Heart left ventricle (tissue), 16 donors: ENCODE data around the gene FYN. TPM values are rescaled to one million over a fixed set of nuclear protein-coding genes. Genes with fewer than 3 reads are reported as not detected.
A peak's percentile ranks its signal among the peaks of the same experiment; 100 is the strongest.

Experiments
- ATAC-seq, 4 donors: fragments of 200-7000 bp; cut with Tn5 transposase; one replicate each; pipeline ENCODE4 v1.9.1; 2020 to 2022; ENCODE audit warnings: moderate library complexity in 4 of 4, mild to moderate bottlenecking in 3 of 4, moderate number of reproducible peaks in 1 of 4
- DNase-seq, 5 donors: peaks; one replicate each; pipeline ENCODE4 v3.0.0-alpha.2; 2020
- H3K27ac ChIP-seq, 12 donors: fragments of 200-600 bp; sonication (generic) in 4 of 12; one replicate each; pipeline versions ENCODE4 v1.5.0 to v1.8.0; 2016 to 2022; ENCODE audit warnings: mild to moderate bottlenecking in 2 of 12
- H3K27me3 ChIP-seq, 9 donors: fragments of 200-600 bp; sonication (generic) in 2 of 9; one replicate each; pipeline versions ENCODE4 v1.5.1 to v1.8.0; 2016 to 2022; ENCODE audit warnings: mild to moderate bottlenecking in 3 of 9
- H3K36me3 ChIP-seq, 9 donors: fragments of 200-600 bp; sonication (generic) in 2 of 9; one replicate each; pipeline versions ENCODE4 v1.5.0 to v1.8.0; 2018 to 2022; ENCODE audit warnings: mild to moderate bottlenecking in 2 of 9
- H3K4me1 ChIP-seq, 12 donors: fragments of 200-600 bp; sonication (generic) in 4 of 12; one replicate each; pipeline versions ENCODE4 v1.5.0 to v1.8.0; 2016 to 2022; ENCODE audit warnings: mild to moderate bottlenecking in 3 of 12
- H3K4me3 ChIP-seq, 12 donors: fragments of 200-600 bp; sonication (generic) in 4 of 12; one replicate each; pipeline versions ENCODE4 v1.5.0 to v1.8.0; 2017 to 2022; ENCODE audit warnings: mild to moderate bottlenecking in 9 of 12, moderate library complexity in 4 of 12
- H3K9me3 ChIP-seq, 12 donors: fragments of 200-600 bp; sonication (generic) in 4 of 12; one replicate each; pipeline versions ENCODE4 v1.5.0 to v1.8.0; 2016 to 2022; ENCODE audit warnings: mild to moderate bottlenecking in 1 of 12
- CTCF ChIP-seq, 12 donors: fragments of 200-600 bp; sonication (generic) in 4 of 12; IDR thresholded peaks; one replicate each; pipeline versions ENCODE4 v1.5.0 to v1.8.0; 2018 to 2022; ENCODE audit warnings: antibody characterized with exemption in 12 of 12, mild to moderate bottlenecking in 5 of 12
- POLR2A ChIP-seq, 2 donors: fragments of 450-650 bp; IDR thresholded peaks; one replicate each; pipeline ENCODE4 v1.6.1; 2017; ENCODE audit warnings: antibody characterized with exemption in 2 of 2, mild to moderate bottlenecking in 2 of 2, moderate library complexity in 2 of 2
- WGBS, 4 donors: extraction: QIAGEN DNeasy Blood & Tissue Kit in 2 of 4; methylation state at CpG; one replicate each; pipeline versions ENCODE4 v1.1.5 to v1.1.7; 2013 to 2018; 5-methylcytosine and 5-hydroxymethylcytosine counted together
- intact Hi-C, 10 donors: fragments of 100-400 bp; cut with DNase I; formaldehyde crosslinking; loops; one replicate each; pipeline versions ENCODE4 v1.11.1 to v1.14.2; 2022
- polyA plus RNA-seq, 2 donors: library from polyadenylated mRNA; stranded (reverse); fragments of 200-250 nt; gene quantifications; one replicate each; pipeline ENCODE4 v1.2.3, GENCODE V29; 2013
- total RNA-seq, 9 donors: library from RNA; depleted of rRNA in 2 of 9; stranded (reverse); fragments of >200 nt in 2 of 9; fragmentation: NEBNext Ultra II Directional in 3 of 9; extraction: Animal tissue kit (Norgen Biotek cat#: 25700) in 3 of 9; gene quantifications; one replicate each; pipeline versions ENCODE4 v1.1.0 to v1.2.4, GENCODE V29; 2016 to 2023
- donor health status: ischemic (EF 13 %, LVEDD 7.1; RV severe dilation, severe dysfunction).
- donor health status: healthy with polysubstance abuse.
- donor health status: DM: no; HTN: yes; CAD: no.
- donor health status: DM: no; HTN: no; CAD: no.
- donor health status: ischemic (EF 25% LVEDD 6.9; RV normal size, moderate dysfunction).
- donor health status: ischemic (EF 25% LVEDD 5.7; RV mildly dilated, moderate dysfunction).
- donor health status: healthy.
- donor health status: DM: yes; HTN: yes; CAD: no.
- donor health status: ischemic (EF 35%, LVEDD 5.7; RV mildly dilated, moderate dysfunction).
- donor health status: nonischemic (EF 11% LVEDD 7.7; RV severe dilation, severe dysfunction).
- donor health status: DM: yes; HTN: yes; CAD: no.
- donor health status: PGD.
- donor health status: ischemic (EF 29% LVEDD 5.4; RV normal size, mild dysfunction).
- donor health status: nonischemic (EF 23%, LVEDD 6.1; RV moderate dilation, normal function).

FYN gene
- total and polyA plus RNA-seq, 11 donors: 14.7 to 72.4 (median 52.3) TPM

GRCh38 chr6:111884068-111884467, 10.8 kb upstream of the FYN start:
- TF ChIP-seq CTCF (IDR thresholded peaks at IDR 0.05) (no peak), POLR2A (IDR thresholded peaks at IDR 0.05) (no peak)
- H3K4me1 ChIP-seq: peaks cover 0 to 8% (median 0%) of the 10 kb centered on the region in 12 donors
- H3K9me3 ChIP-seq: no peaks in the 10 kb centered on the region

GRCh38 chr6:111880181-111880888, 7.1 kb upstream of the FYN start:
- no peaks in the 10 kb centered on the region for H3K36me3 ChIP-seq
- no peak overlapping the region for H3K4me3 ChIP-seq
- H3K27me3 ChIP-seq: no peaks in the 10 kb centered on the region
- ATAC-seq (no peak), DNase-seq (no peak)
- H3K9me3 ChIP-seq: no peaks in the 10 kb centered on the region
- intact Hi-C loops: loop anchor here in 1 of 10 donors (5.0 kb wide), 1 partner anchor 112 kb away; no protein-coding TSS in a partner anchor
- no peak for TF ChIP-seq POLR2A (IDR thresholded peaks at IDR 0.05)
- TF ChIP-seq CTCF (IDR thresholded peaks at IDR 0.05): no peak
- 94 to 100% (median 97%) methylated on average over 2 of the region's 2 CpGs for WGBS, 4 donors
- H3K4me1 ChIP-seq: no peaks in the 10 kb centered on the region
- no peak overlapping the region for H3K27ac ChIP-seq

More at GRCh38 chr6:111884068-111884467, 10.8 kb upstream of the FYN start:
- no peaks in the 10 kb centered on the region for H3K36me3 ChIP-seq
- no peak for ATAC-seq
- no peak overlapping the region for H3K27ac ChIP-seq
- H3K27me3 ChIP-seq: no peaks in the 10 kb centered on the region
- H3K4me3 ChIP-seq: no peak overlapping the region
- intact Hi-C loops: loop anchor here in 1 of 10 donors (5.0 kb wide), 1 partner anchor 108 kb away; no protein-coding TSS in a partner anchor
- WGBS, 4 donors: 96 to 99% (median 97%) methylated on average over 2 of the region's 2 CpGs
- DNase-seq: no peak

- intact Hi-C loops: loop anchor here in 4 of 10 donors (5.0 to 10.0 kb wide), 5 partner anchors 91 to 161 kb away; no protein-coding TSS in a partner anchor
- Histone ChIP-seq H3K4me1 (peaks cover 0 to 21% (median 13%) of the 10 kb centered on the region in 12 donors), H3K27me3 (no peaks in the 10 kb centered on the region), H3K4me3 (no peak overlapping the region), H3K9me3 (no peaks in the 10 kb centered on the region), H3K36me3 (no peaks in the 10 kb centered on the region), H3K27ac (no peak overlapping the region)
- WGBS, 4 donors: 95 to 98% (median 96%) methylated on average over 4 of the region's 4 CpGs
- TF ChIP-seq CTCF (IDR thresholded peaks at IDR 0.05) (no peak), POLR2A (IDR thresholded peaks at IDR 0.05) (no peak)
- ATAC-seq (no peak), DNase-seq (no peak)
Measured at GRCh38 chr6:111875741-111876140, 2.5 kb upstream of the FYN start.

- 8 to 12% (median 10%) methylated on average over 8 of the region's 8 CpGs for WGBS, 4 donors
- DNase-seq (peak in 3 of 5 donors; percentile 24 to 41 (median 33)), ATAC-seq (no peak)
- intact Hi-C loops: loop anchor here in 9 of 10 donors (5.0 to 10.0 kb wide), 9 partner anchors 42 to 167 kb away; no protein-coding TSS in a partner anchor
- Histone ChIP-seq H3K27ac (peak overlapping the region in 11 of 12 donors; percentile 11 to 90 (median 39)), H3K27me3 (no peaks in the 10 kb centered on the region), H3K36me3 (no peaks in the 10 kb centered on the region), H3K4me3 (peak overlapping the region; percentile 62 to 90 (median 80)), H3K4me1 (peaks cover 0 to 37% (median 23%) of the 10 kb centered on the region in 12 donors), H3K9me3 (no peaks in the 10 kb centered on the region)
- TF ChIP-seq POLR2A (IDR thresholded peaks at IDR 0.05): no peak
Measured at GRCh38 chr6:111874025-111874415, 768 bp upstream of the FYN start.
